ENCODE results near the gene BBS12.
A peak's percentile ranks its signal among the peaks of the same experiment; 100 is the strongest.

The BBS12 gene

GRCh38 chr4:122776916-122777315 lies 44.4 kb downstream of the BBS12 start:
- Mint-ChIP-seq H3K27me3 (ENCODE audit: low read depth) (no peaks in the 10 kb centered on the region), H3K27ac (no peak overlapping the region), H3K4me1 (no peaks in the 10 kb centered on the region), H3K4me3 (no peak overlapping the region), H3K9me3 (no peaks in the 10 kb centered on the region), H3K36me3 (ENCODE audit: low read depth) (no peaks in the 10 kb centered on the region)
- no peak for TF ChIP-seq CTCF (IDR thresholded peaks at IDR 0.05; ENCODE audit: unreplicated experiment in 3 of 3)

- Mint-ChIP-seq H3K36me3 (ENCODE audit: low read depth) (no peaks in the 10 kb centered on the region), H3K27ac (no peak overlapping the region), H3K4me3 (no peak overlapping the region), H3K4me1 (peaks cover 2% of the 10 kb centered on the region), H3K27me3 (ENCODE audit: low read depth) (no peaks in the 10 kb centered on the region), H3K9me3 (no peaks in the 10 kb centered on the region)
- TF ChIP-seq CTCF (IDR thresholded peaks at IDR 0.05; ENCODE audit: unreplicated experiment in 3 of 3): no peak
Observed at GRCh38 chr4:122777846-122778673, 45.6 kb downstream of the BBS12 start.

- Mint-ChIP-seq H3K27me3 (ENCODE audit: low read depth) (no peaks in the 10 kb centered on the region), H3K36me3 (ENCODE audit: low read depth) (no peaks in the 10 kb centered on the region), H3K4me1 (peaks cover 15% of the 10 kb centered on the region), H3K27ac (no peak overlapping the region), H3K4me3 (no peak overlapping the region), H3K9me3 (no peaks in the 10 kb centered on the region)
- TF ChIP-seq CTCF (IDR thresholded peaks at IDR 0.05; ENCODE audit: unreplicated experiment in 3 of 3): no peak
Observed at GRCh38 chr4:122781486-122781885, 49.0 kb downstream of the BBS12 start.

- Mint-ChIP-seq H3K27ac (peak overlapping the region in 2 of 3 experiments; percentile 23 to 29), H3K9me3 (no peaks in the 10 kb centered on the region), H3K27me3 (ENCODE audit: low read depth) (no peaks in the 10 kb centered on the region), H3K36me3 (ENCODE audit: low read depth) (no peaks in the 10 kb centered on the region), H3K4me1 (peaks cover 15% of the 10 kb centered on the region), H3K4me3 (no peak overlapping the region)
- no peak for TF ChIP-seq CTCF (IDR thresholded peaks at IDR 0.05; ENCODE audit: unreplicated experiment in 3 of 3)
Observed at GRCh38 chr4:122783301-122784215, 51.1 kb downstream of the BBS12 start.

- no peaks in the 10 kb centered on the region for H3K36me3 Mint-ChIP-seq (ENCODE audit: low read depth)
- no peak overlapping the region for H3K4me3 Mint-ChIP-seq
- H3K27ac Mint-ChIP-seq: peak overlapping the region in 1 of 3 experiments; percentile 11
- no peak for TF ChIP-seq CTCF (IDR thresholded peaks at IDR 0.05; ENCODE audit: unreplicated experiment in 3 of 3)
- H3K27me3 Mint-ChIP-seq (ENCODE audit: low read depth): no peaks in the 10 kb centered on the region
- no peaks in the 10 kb centered on the region for H3K9me3 Mint-ChIP-seq
- H3K4me1 Mint-ChIP-seq: peaks cover 15% of the 10 kb centered on the region
Observed at GRCh38 chr4:122784261-122784660, 51.8 kb downstream of the BBS12 start.
